HG03520 (cell line): ENCODE results near the gene PRDM16.

Experiments
- ATAC-seq: cut with Tn5 transposase; IDR thresholded peaks from one replicate; pipeline ENCODE4 v1.9.1; 2021; ENCODE audit warnings: mild to moderate bottlenecking, moderate library complexity; ENCODE audit not compliant: unreplicated experiment

The PRDM16 gene

GRCh38 chr1:3312898-3313575 is 244.0 kb downstream of the PRDM16 start:
- ATAC-seq, result no peak

- ATAC-seq, result no peak
These were observed 244.6 kb downstream of the PRDM16 start for GRCh38 chr1:3313576-3313950.

GRCh38 chr1:3314491-3315381 is 245.7 kb downstream of the PRDM16 start:
- ATAC-seq, result no peak

GRCh38 chr1:3315399-3316339 is 246.7 kb downstream of the PRDM16 start:
- no peak for ATAC-seq

- no peak for ATAC-seq
These were observed 247.4 kb downstream of the PRDM16 start for GRCh38 chr1:3316340-3316943.

- ATAC-seq, result no peak
These were observed 248.5 kb downstream of the PRDM16 start for GRCh38 chr1:3317456-3317855.

- ATAC-seq, result no peak
These were observed 249.3 kb downstream of the PRDM16 start for GRCh38 chr1:3318329-3318728.

GRCh38 chr1:3319874-3320245 is 250.9 kb downstream of the PRDM16 start:
- ATAC-seq, result no peak

- ATAC-seq, result no peak
These were observed 251.5 kb downstream of the PRDM16 start for GRCh38 chr1:3320246-3321152.

GRCh38 chr1:3321559-3322449 is 252.8 kb downstream of the PRDM16 start:
- ATAC-seq, result no peak

GRCh38 chr1:3322450-3323020 is 253.5 kb downstream of the PRDM16 start:
- ATAC-seq, result no peak

GRCh38 chr1:3323021-3323795 is 254.2 kb downstream of the PRDM16 start:
- ATAC-seq, result no peak

- ATAC-seq, result no peak
These were observed 255.0 kb downstream of the PRDM16 start for GRCh38 chr1:3323796-3324703.

GRCh38 chr1:3324704-3325535 is 255.9 kb downstream of the PRDM16 start:
- no peak for ATAC-seq

GRCh38 chr1:3326516-3327388 is 257.7 kb downstream of the PRDM16 start:
- no peak for ATAC-seq
